ENCODE results near the gene PEX19.

PEX19 gene

GRCh38 chr1:160237558-160237957 lies 47.4 kb downstream of the PEX19 start:
- no peak for DNase-seq

- no peak for DNase-seq
These were observed 48.1 kb downstream of the PEX19 start for GRCh38 chr1:160236806-160237205.

GRCh38 chr1:160232911-160233310 lies 52.0 kb downstream of the PEX19 start:
- DNase-seq, result no peak

GRCh38 chr1:160228431-160228830 lies 56.5 kb downstream of the PEX19 start:
- DNase-seq, result no peak

GRCh38 chr1:160227561-160227960 lies 57.4 kb downstream of the PEX19 start:
- no peak for DNase-seq

GRCh38 chr1:160227034-160227433 lies 57.9 kb downstream of the PEX19 start:
- DNase-seq, result no peak
